ENCODE data around the gene HIRA.

HIRA gene

GRCh38 chr22:19431649-19432132, at the start of gene HIRA:
TSS of gene HIRA (minus strand) at chr22:19431733. CDS start at chr22:19431476, 257 bp downstream.
- DNase-seq (ENCODE audit: low read depth in 3 of 3): peak; percentile 78 to 84 (median 79)

- DNase-seq (ENCODE audit: low read depth in 3 of 3): no peak
Measured at GRCh38 chr22:19480789-19481188, 49.3 kb upstream of the HIRA start.

GRCh38 chr22:19480173-19480568, 48.6 kb upstream of the HIRA start:
- DNase-seq (ENCODE audit: low read depth in 3 of 3): no peak

- DNase-seq (ENCODE audit: low read depth in 3 of 3): peak; percentile 70 to 88 (median 85)
Measured at GRCh38 chr22:19479355-19480172, 48.0 kb upstream of the HIRA start, which contains the start of gene CDC45. TSS of gene CDC45 (plus strand) at chr22:19479920. CDS start at chr22:19479969, 49 bp downstream.

- DNase-seq (ENCODE audit: low read depth in 3 of 3): peak; percentile 54 to 57 (median 56)
Measured at GRCh38 chr22:19478901-19479354, 47.4 kb upstream of the HIRA start, which contains the start of gene UFD1. TSS of gene UFD1 (minus strand) at chr22:19479193. CDS start at chr22:19479085, 108 bp downstream.

- peak in 1 of 3 experiments; percentile 7 for DNase-seq (ENCODE audit: low read depth in 3 of 3)
Measured at GRCh38 chr22:19478045-19478900, 46.7 kb upstream of the HIRA start.

- DNase-seq (ENCODE audit: low read depth in 3 of 3): no peak
Measured at GRCh38 chr22:19477321-19478044, 46.0 kb upstream of the HIRA start.

- no peak for DNase-seq (ENCODE audit: low read depth in 3 of 3)
Measured at GRCh38 chr22:19476023-19476422, 44.5 kb upstream of the HIRA start.

- no peak for DNase-seq (ENCODE audit: low read depth in 3 of 3)
Measured at GRCh38 chr22:19473578-19473977, 42.0 kb upstream of the HIRA start.

GRCh38 chr22:19472233-19472632, 40.7 kb upstream of the HIRA start:
- no peak for DNase-seq (ENCODE audit: low read depth in 3 of 3)

GRCh38 chr22:19471572-19471971, 40.0 kb upstream of the HIRA start:
- no peak for DNase-seq (ENCODE audit: low read depth in 3 of 3)

- DNase-seq (ENCODE audit: low read depth in 3 of 3): no peak
Measured at GRCh38 chr22:19470010-19470409, 38.5 kb upstream of the HIRA start.

- no peak for DNase-seq (ENCODE audit: low read depth in 3 of 3)
Measured at GRCh38 chr22:19469421-19469820, 37.9 kb upstream of the HIRA start.

GRCh38 chr22:19467912-19468311, 36.4 kb upstream of the HIRA start:
- no peak for DNase-seq (ENCODE audit: low read depth in 3 of 3)

GRCh38 chr22:19466848-19467752, 35.6 kb upstream of the HIRA start:
- no peak for DNase-seq (ENCODE audit: low read depth in 3 of 3)

- DNase-seq (ENCODE audit: low read depth in 3 of 3): no peak
Measured at GRCh38 chr22:19466126-19466716, 34.7 kb upstream of the HIRA start.

GRCh38 chr22:19464975-19465374, 33.4 kb upstream of the HIRA start:
- no peak for DNase-seq (ENCODE audit: low read depth in 3 of 3)

- DNase-seq (ENCODE audit: low read depth in 3 of 3): no peak
Measured at GRCh38 chr22:19464546-19464945, 33.0 kb upstream of the HIRA start.

GRCh38 chr22:19463491-19464469, 32.2 kb upstream of the HIRA start:
- no peak for DNase-seq (ENCODE audit: low read depth in 3 of 3)
